Right lobe of liver (tissue), 4 donors: ENCODE data around the gene LRP2BP.

Source experiments
- POLR2A ChIP-seq: fragments of 450-650 bp; IDR thresholded peaks from one replicate; pipeline ENCODE4 v1.6.1; 2017; ENCODE audit warnings: antibody characterized with exemption, mild to moderate bottlenecking
- TF ChIP-seq, protein P1 (sequence below), 4 donors: fragments of 200-600 bp in 3 of 4; fragments of 450-650 bp in 1 of 4; IDR thresholded peaks; one replicate each; pipeline versions ENCODE4 v1.5.1 to v1.8.0; 2016 to 2022; ENCODE audit warnings: antibody characterized with exemption in 4 of 4, mild to moderate bottlenecking in 2 of 4
- donor health status: DM: no; HTN: no; CAD: no.
- donor health status: DM: no; HTN: no; CAD: no.
- donor health status: DM: no; HTN: yes; CAD: no.

DNA sequence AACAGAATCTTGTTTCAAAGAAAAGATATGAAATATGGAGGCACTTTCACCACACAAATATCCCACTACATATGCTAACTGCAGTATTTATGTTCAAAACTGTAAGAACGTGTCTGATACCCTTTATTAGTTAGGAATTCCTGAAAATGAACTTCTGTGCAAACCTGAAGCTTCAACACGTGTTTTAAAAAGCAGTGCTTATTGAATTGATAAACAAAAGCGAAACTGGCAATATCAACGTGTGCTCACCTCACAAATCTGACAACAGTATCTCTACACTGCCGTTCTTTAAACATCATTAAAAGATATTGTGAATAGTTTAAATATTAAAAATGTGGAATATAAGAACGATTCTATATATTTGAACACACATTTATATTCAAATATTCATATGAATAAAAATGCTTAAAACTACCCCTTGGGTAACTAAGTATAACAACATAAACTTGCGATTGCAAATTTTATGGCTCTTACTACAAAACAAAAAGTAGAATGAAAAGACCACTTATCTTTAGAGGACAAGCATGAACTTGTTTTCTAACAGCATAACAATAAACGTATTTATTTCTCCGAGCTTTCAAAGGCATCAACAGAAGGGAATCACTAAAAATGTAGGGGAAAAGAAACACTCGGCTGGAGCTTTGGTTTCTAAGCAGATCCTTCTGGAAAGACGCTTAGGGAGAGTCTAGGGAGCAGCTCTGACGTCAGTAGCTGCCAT is at the start of gene LRP2BP:
- TF ChIP-seq, protein P1, sequence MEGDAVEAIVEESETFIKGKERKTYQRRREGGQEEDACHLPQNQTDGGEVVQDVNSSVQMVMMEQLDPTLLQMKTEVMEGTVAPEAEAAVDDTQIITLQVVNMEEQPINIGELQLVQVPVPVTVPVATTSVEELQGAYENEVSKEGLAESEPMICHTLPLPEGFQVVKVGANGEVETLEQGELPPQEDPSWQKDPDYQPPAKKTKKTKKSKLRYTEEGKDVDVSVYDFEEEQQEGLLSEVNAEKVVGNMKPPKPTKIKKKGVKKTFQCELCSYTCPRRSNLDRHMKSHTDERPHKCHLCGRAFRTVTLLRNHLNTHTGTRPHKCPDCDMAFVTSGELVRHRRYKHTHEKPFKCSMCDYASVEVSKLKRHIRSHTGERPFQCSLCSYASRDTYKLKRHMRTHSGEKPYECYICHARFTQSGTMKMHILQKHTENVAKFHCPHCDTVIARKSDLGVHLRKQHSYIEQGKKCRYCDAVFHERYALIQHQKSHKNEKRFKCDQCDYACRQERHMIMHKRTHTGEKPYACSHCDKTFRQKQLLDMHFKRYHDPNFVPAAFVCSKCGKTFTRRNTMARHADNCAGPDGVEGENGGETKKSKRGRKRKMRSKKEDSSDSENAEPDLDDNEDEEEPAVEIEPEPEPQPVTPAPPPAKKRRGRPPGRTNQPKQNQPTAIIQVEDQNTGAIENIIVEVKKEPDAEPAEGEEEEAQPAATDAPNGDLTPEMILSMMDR (IDR thresholded peaks at IDR 0.05), result no peak
- no peak for TF ChIP-seq POLR2A
